ENCODE measurements around the gene SMAP1.

The SMAP1 gene

GRCh38 chr6:70839286-70840266 is 171.9 kb downstream of the SMAP1 start:
- no peak overlapping the region for H3K27ac ChIP-seq
- intact Hi-C loops (cut with DNase I; ENCODE audit: low total_unique reads): no loop called here

GRCh38 chr6:70841112-70841511 is 173.4 kb downstream of the SMAP1 start:
- intact Hi-C loops (cut with DNase I; ENCODE audit: low total_unique reads): no loop called here
- DNase-seq: no peak
- no peaks in the 10 kb centered on the region for H3K9me3 ChIP-seq
- no peak for TF ChIP-seq CTCF (IDR thresholded peaks at IDR 0.05)
- no peaks in the 10 kb centered on the region for H3K36me3 ChIP-seq
- no peak overlapping the region for H3K4me3 ChIP-seq
- no peaks in the 10 kb centered on the region for H3K27me3 ChIP-seq
- H3K4me1 ChIP-seq: no peaks in the 10 kb centered on the region
- H3K27ac ChIP-seq: no peak overlapping the region

More at GRCh38 chr6:70839286-70840266, 171.9 kb downstream of the SMAP1 start:
- TF ChIP-seq CTCF (IDR thresholded peaks at IDR 0.05): no peak
- peaks cover 0 to 4% (median under 1%) of the 10 kb centered on the region in 4 donors for H3K4me1 ChIP-seq
- no peaks in the 10 kb centered on the region for H3K36me3 ChIP-seq
- H3K9me3 ChIP-seq: no peaks in the 10 kb centered on the region
- no peak overlapping the region for H3K4me3 ChIP-seq
- no peak for DNase-seq
- no peaks in the 10 kb centered on the region for H3K27me3 ChIP-seq

- intact Hi-C loops (cut with DNase I; ENCODE audit: low total_unique reads): no loop called here
Observed at GRCh38 chr6:70842541-70842940, 174.9 kb downstream of the SMAP1 start.

GRCh38 chr6:70843328-70843918 is 175.7 kb downstream of the SMAP1 start:
- no peaks in the 10 kb centered on the region for H3K9me3 ChIP-seq
- H3K36me3 ChIP-seq: no peaks in the 10 kb centered on the region
- intact Hi-C loops (cut with DNase I; ENCODE audit: low total_unique reads): no loop called here
- no peaks in the 10 kb centered on the region for H3K4me1 ChIP-seq
- DNase-seq: no peak
- H3K27ac ChIP-seq: no peak overlapping the region
- H3K27me3 ChIP-seq: no peaks in the 10 kb centered on the region
- H3K4me3 ChIP-seq: no peak overlapping the region
- no peak for TF ChIP-seq CTCF (IDR thresholded peaks at IDR 0.05)

More at GRCh38 chr6:70842541-70842940, 174.9 kb downstream of the SMAP1 start:
- Histone ChIP-seq H3K27ac (no peak overlapping the region), H3K4me3 (no peak overlapping the region), H3K27me3 (no peaks in the 10 kb centered on the region), H3K9me3 (no peaks in the 10 kb centered on the region), H3K4me1 (no peaks in the 10 kb centered on the region), H3K36me3 (no peaks in the 10 kb centered on the region)
- TF ChIP-seq CTCF (IDR thresholded peaks at IDR 0.05): no peak
- DNase-seq: no peak

- DNase-seq: no peak
- Histone ChIP-seq H3K4me1 (no peaks in the 10 kb centered on the region), H3K27ac (no peak overlapping the region), H3K9me3 (no peaks in the 10 kb centered on the region), H3K36me3 (no peaks in the 10 kb centered on the region), H3K27me3 (no peaks in the 10 kb centered on the region), H3K4me3 (no peak overlapping the region)
- no peak for TF ChIP-seq CTCF (IDR thresholded peaks at IDR 0.05)
- intact Hi-C loops (cut with DNase I; ENCODE audit: low total_unique reads): no loop called here
Observed at GRCh38 chr6:70844301-70844700, 176.6 kb downstream of the SMAP1 start.
